T-helper 1 cell treated with Interleukin-12 subunit alpha and Interleukin-12 subunit beta and Interleukin-4 antibody, amounts not matched to agents 30 ng/mL and 1 ng/mL, for 36 hours (primary cell): Measurements from ENCODE around the gene SMG6. TPM values are rescaled to one million over a fixed set of nuclear protein-coding genes. Genes with fewer than 3 reads are reported as not detected.

ENCODE experiments used
- intact Hi-C: fragments of 100-400 bp; cut with micrococcal nuclease; formaldehyde crosslinking; loops from one replicate; pipeline ENCODE4 v1.15.1; 2024
- total RNA-seq: library from RNA; stranded (reverse); gene quantifications from 2 replicates; pipeline ENCODE4 v1.2.3, GENCODE V29; 2022

SMG6 gene
- total RNA-seq, 1 donor from 2014 or later: 42.1 TPM

GRCh38 chr17:2040942-2041560 lies 262.5 kb downstream of the SMG6 start:
- intact Hi-C loops: loop anchor here (1.0 to 5.0 kb wide), 6 partner anchors 8 to 374 kb away; partner anchors contain the start of genes DPH1 and RTN4RL1

- intact Hi-C loops: loop anchor here (5.0 kb wide), 2 partner anchors 168 to 373 kb away; no protein-coding TSS in a partner anchor
These were observed 263.3 kb downstream of the SMG6 start for GRCh38 chr17:2040219-2040827.

- intact Hi-C loops: no loop called here
These were observed 266.4 kb downstream of the SMG6 start for GRCh38 chr17:2037155-2037554.

- intact Hi-C loops: no loop called here
These were observed 267.8 kb downstream of the SMG6 start for GRCh38 chr17:2035541-2036488.

GRCh38 chr17:2034806-2035540 lies 268.6 kb downstream of the SMG6 start:
- intact Hi-C loops: no loop called here

- intact Hi-C loops: no loop called here
These were observed 269.4 kb downstream of the SMG6 start for GRCh38 chr17:2034157-2034556.

GRCh38 chr17:2033153-2033552 lies 270.4 kb downstream of the SMG6 start:
- intact Hi-C loops: no loop called here

- intact Hi-C loops: loop anchor here (1.0 to 2.0 kb wide), 9 partner anchors 11 to 381 kb away; partner anchors contain the start of genes MNT, PRPF8, RILP and SMG6
These were observed 272.8 kb downstream of the SMG6 start for GRCh38 chr17:2030779-2031163.

- intact Hi-C loops: loop anchor here (1.0 to 2.0 kb wide), 9 partner anchors 11 to 381 kb away; partner anchors contain the start of genes MNT, PRPF8, RILP and SMG6
These were observed 273.4 kb downstream of the SMG6 start, which contains the start of gene DPH1 for GRCh38 chr17:2029911-2030778. Gene DPH1 (plus strand): TSS chr17:2030153. CDS start chr17:2030170, 17 bp downstream.

GRCh38 chr17:2028737-2029136 lies 274.8 kb downstream of the SMG6 start:
- intact Hi-C loops: no loop called here

- intact Hi-C loops: no loop called here
These were observed 275.4 kb downstream of the SMG6 start for GRCh38 chr17:2028234-2028614.

GRCh38 chr17:2027528-2028233 lies 275.9 kb downstream of the SMG6 start:
- intact Hi-C loops: no loop called here

GRCh38 chr17:2025622-2026309 lies 277.8 kb downstream of the SMG6 start:
- intact Hi-C loops: loop anchor here (1.0 kb wide), 5 partner anchors 16 to 308 kb away; no protein-coding TSS in a partner anchor

- intact Hi-C loops: loop anchor here (1.0 kb wide), 5 partner anchors 16 to 308 kb away; no protein-coding TSS in a partner anchor
These were observed 278.4 kb downstream of the SMG6 start, which contains the start of gene RTN4RL1 for GRCh38 chr17:2025220-2025621. Gene RTN4RL1 (minus strand): TSS chr17:2025334. CDS start chr17:2024865, 469 bp downstream.

- intact Hi-C loops: loop anchor here (1.0 kb wide), 5 partner anchors 17 to 307 kb away; no protein-coding TSS in a partner anchor
These were observed 278.9 kb downstream of the SMG6 start for GRCh38 chr17:2024572-2025219.

GRCh38 chr17:2023692-2024571 lies 279.7 kb downstream of the SMG6 start:
- intact Hi-C loops: no loop called here

GRCh38 chr17:2023256-2023655 lies 280.3 kb downstream of the SMG6 start:
- intact Hi-C loops: no loop called here
